Midbrain (tissue), 1 donor: ENCODE data around the gene JCAD.
"Not testable (repeated sequence)": the region's sequence is repeated elsewhere in the genome, so short reads cannot be mapped to it uniquely, and the experiment has no call there.

Experiments
- DNase-seq: peaks from one replicate; lab custom pipeline; 2025; lab: John Stamatoyannopoulos, UW

Gene JCAD

GRCh38 chr10:30025428-30025827 lies 34.0 kb downstream of the JCAD start:
- not testable (repeated sequence) for DNase-seq

- DNase-seq: no peak
These were observed 36.8 kb downstream of the JCAD start for GRCh38 chr10:30022590-30022989.

GRCh38 chr10:30019468-30019867 lies 39.9 kb downstream of the JCAD start:
- no peak for DNase-seq

- no peak for DNase-seq
These were observed 40.9 kb downstream of the JCAD start for GRCh38 chr10:30018496-30018895.

- DNase-seq: no peak
These were observed 41.4 kb downstream of the JCAD start for GRCh38 chr10:30017966-30018365.

GRCh38 chr10:30017556-30017955 lies 41.8 kb downstream of the JCAD start:
- no peak for DNase-seq

GRCh38 chr10:30014511-30014910 lies 44.9 kb downstream of the JCAD start:
- DNase-seq: no peak

- no peak for DNase-seq
These were observed 45.6 kb downstream of the JCAD start for GRCh38 chr10:30013757-30014156.

GRCh38 chr10:30011956-30012647 lies 47.3 kb downstream of the JCAD start:
- no peak for DNase-seq

- DNase-seq: no peak
These were observed 48.0 kb downstream of the JCAD start for GRCh38 chr10:30011396-30011795.

GRCh38 chr10:30007406-30007805 lies 52.0 kb downstream of the JCAD start:
- no peak for DNase-seq

GRCh38 chr10:30006410-30006809 lies 53.0 kb downstream of the JCAD start:
- no peak for DNase-seq

- not testable (repeated sequence) for DNase-seq
These were observed 54.3 kb downstream of the JCAD start for GRCh38 chr10:30005116-30005515.

- peak; percentile 14 for DNase-seq
These were observed 56.7 kb downstream of the JCAD start for GRCh38 chr10:30002426-30003266.

- no peak for DNase-seq
These were observed 58.4 kb downstream of the JCAD start for GRCh38 chr10:30000802-30001571.

GRCh38 chr10:29998142-29998808 lies 61.1 kb downstream of the JCAD start:
- DNase-seq: peak; percentile 68

- no peak for DNase-seq
These were observed 64.6 kb downstream of the JCAD start for GRCh38 chr10:29994811-29995210.

- no peak for DNase-seq
These were observed 66.0 kb downstream of the JCAD start for GRCh38 chr10:29993319-29993915.

- DNase-seq: no peak
These were observed 66.5 kb downstream of the JCAD start for GRCh38 chr10:29992914-29993313.

- no peak for DNase-seq
These were observed 68.0 kb downstream of the JCAD start for GRCh38 chr10:29991382-29991781.

- DNase-seq: no peak
These were observed 71.9 kb downstream of the JCAD start for GRCh38 chr10:29987471-29987870.
